K562 (cell line): ENCODE measurements around the gene UBAC2. TPM values are rescaled to one million over a fixed set of nuclear protein-coding genes. Genes with fewer than 3 reads are reported as not detected.

ENCODE experiments used
- ATAC-seq: fragments of 200-7000 bp; cut with Tn5 transposase; 3 replicates; pipeline ENCODE4 v1.9.1; 2020; ENCODE audit warnings: moderate library complexity
- BruUV-seq: library from RNA; stranded (reverse); fragments of 400-500 nt; replicated peaks from 2 replicates; lab custom pipeline; 2021; lab: Mats Ljungman, UMichigan
- CTCF ChIA-PET: fragments of 300-600 bp; formaldehyde crosslinking; extraction: SDS; loops from one replicate; lab custom pipeline; 2021; ENCODE audit warnings: low intra/inter-chr PET ratio; lab: Yijun Ruan, JAX
- POLR2A ChIA-PET: fragments of 300-600, 350-650 bp; sonication (Branson Sonifier 250); formaldehyde crosslinking; extraction: SDS; loops from one replicate; lab custom pipeline; 2021; ENCODE audit warnings: antibody characterized with exemption, inconsistent platforms; lab: Yijun Ruan, JAX
- DNase-seq, 4 experiments: peaks; one replicate each; pipeline versions ENCODE4 v3.0.0 to v3.0.0-alpha.2; 2011 to 2018; ENCODE audit warnings: low spot score in 3 of 4, mixed read lengths in 3 of 4; ENCODE audit errors: extremely low read depth in 1 of 4
- FAIRE-seq: peaks from 2 replicates; lab custom pipeline; 2011; peaks lifted over from hg19 to GRCh38; lab: Jason Lieb, UNC
- H2AFZ ChIP-seq: 2 replicates; pipeline ENCODE4 v1.6.0; 2011; ENCODE audit warnings: low read depth, low read length, control low read depth, inconsistent platforms
- H3K27ac ChIP-seq: fragments of 200-600 bp; 3 replicates; pipeline ENCODE4 v1.8.0; 2011; ENCODE audit warnings: low read depth, mild to moderate bottlenecking, control low read depth, inconsistent platforms, low read length, moderate library complexity, mixed read lengths; ENCODE audit errors: extremely low read depth
- H3K27me3 ChIP-seq, 2 experiments: fragments of 300-600 bp in 1 of 2; 2 replicates in 1 of 2; 3 replicates in 1 of 2; pipeline versions ENCODE4 v1.6.0 to v1.8.0; 2011; ENCODE audit warnings: inconsistent platforms in 2 of 2, low read length in 2 of 2, mild to moderate bottlenecking in 1 of 2, mixed read lengths in 1 of 2, moderate library complexity in 1 of 2; ENCODE audit not compliant: control insufficient read depth in 2 of 2, insufficient read depth in 2 of 2
- H3K36me3 ChIP-seq: fragments of 300-600 bp; 3 replicates; pipeline ENCODE4 v1.8.0; 2011; ENCODE audit warnings: mild to moderate bottlenecking, low read length, inconsistent platforms; ENCODE audit not compliant: control insufficient read depth, insufficient read depth
- H3K4me1 ChIP-seq, 2 experiments: fragments of 200-600 bp in 1 of 2; replicated peaks in 1 of 2; 2 replicates in 1 of 2; 3 replicates in 1 of 2; pipeline versions ENCODE4 v1.5.1 to v1.8.0; 2011; ENCODE audit warnings: inconsistent platforms in 2 of 2, low read length in 2 of 2, mild to moderate bottlenecking in 1 of 2, mixed read lengths in 1 of 2, moderate library complexity in 1 of 2; ENCODE audit not compliant: control insufficient read depth in 2 of 2, insufficient read depth in 2 of 2
- H3K4me2 ChIP-seq: 2 replicates; pipeline ENCODE4 v1.6.1; 2011; ENCODE audit warnings: low read length, control low read depth, inconsistent platforms, mixed read lengths; ENCODE audit not compliant: insufficient read depth
- H3K4me3 ChIP-seq: fragments of 200-600 bp; sonication (generic), shearing (Covaris generic); 2 replicates; pipeline ENCODE4 v1.5.1; 2016; ENCODE audit warnings: control low read depth, inconsistent platforms
- H3K79me2 ChIP-seq: fragments of 200-600 bp; 3 replicates; pipeline ENCODE4 v1.8.0; 2011; ENCODE audit warnings: low read length, inconsistent platforms; ENCODE audit not compliant: control insufficient read depth, insufficient read depth
- H3K9ac ChIP-seq, 2 experiments: 2 replicates each; pipeline versions ENCODE4 v1.6.0 to v1.6.1; 2011; ENCODE audit warnings: low read depth in 2 of 2, low read length in 2 of 2, control low read depth in 1 of 2, inconsistent platforms in 1 of 2, mild to moderate bottlenecking in 1 of 2, mixed read lengths in 1 of 2; ENCODE audit not compliant: insufficient read depth in 1 of 2
- H3K9me1 ChIP-seq: one replicate; pipeline ENCODE4 v1.6.0; 2011; ENCODE audit warnings: inconsistent platforms, mild to moderate bottlenecking, low read length, moderate library complexity; ENCODE audit not compliant: control insufficient read depth, insufficient read depth
- H3K9me3 ChIP-seq: replicated peaks from 2 replicates; pipeline ENCODE4 v1.5.1; 2011; ENCODE audit warnings: low read depth, low read length, inconsistent platforms; ENCODE audit not compliant: control insufficient read depth, insufficient read depth
- H4K20me1 ChIP-seq: replicated peaks from 2 replicates; pipeline ENCODE4 v1.6.1; 2011; ENCODE audit warnings: low read length, inconsistent platforms, mixed read lengths; ENCODE audit not compliant: control insufficient read depth, insufficient read depth
- CREBBP ChIP-seq: IDR thresholded peaks from one replicate; pipeline ENCODE4 v1.6.1; 2012; ENCODE audit warnings: low read depth, mild to moderate bottlenecking, control low read depth, inconsistent platforms, low read length
- DDX20 ChIP-seq: fragments of 450-650 bp; IDR thresholded peaks from 2 replicates; pipeline ENCODE4 v1.6.1; 2016; ENCODE audit warnings: missing genetic modification characterization, low read depth, mild to moderate bottlenecking, missing compliant biosample characterization, moderate library complexity
- HDGF ChIP-seq: fragments of 450-650 bp; IDR thresholded peaks from 2 replicates; pipeline ENCODE4 v1.6.1; 2016
- KLF6 ChIP-seq: fragments of 250-450 bp; sonication (Bioruptor Pico); IDR thresholded peaks from 2 replicates; pipeline ENCODE4 v1.4.0; 2020; ENCODE audit warnings: mild to moderate bottlenecking, moderate library complexity, borderline replicate concordance
- RBFOX2 ChIP-seq: fragments of 200-400 bp; formaldehyde crosslinking; IDR thresholded peaks from 2 replicates; pipeline ENCODE4 v1.6.1; 2017; ENCODE audit warnings: low read depth, mild to moderate bottlenecking, low read length, moderate library complexity
- SMAD4 ChIP-seq: fragments of 250-450 bp; sonication (Bioruptor Pico); conservative IDR thresholded peaks from 2 replicates; pipeline ENCODE4 v1.8.0; 2021; ENCODE audit warnings: inconsistent platforms, mild to moderate bottlenecking, moderate library complexity
- ZFP30 ChIP-seq: fragments of 250-450 bp; sonication (Bioruptor Pico); IDR thresholded peaks from 2 replicates; pipeline ENCODE4 v1.8.0; 2022; ENCODE audit warnings: moderate library complexity, mild to moderate bottlenecking, inconsistent platforms, borderline replicate concordance
- ZNF133 ChIP-seq: fragments of 250-450 bp; sonication (Bioruptor Pico); IDR thresholded peaks from 2 replicates; pipeline ENCODE4 v1.4.0; 2020; ENCODE audit warnings: mild to moderate bottlenecking
- ZNF354B ChIP-seq: fragments of 250-450 bp; sonication (Bioruptor Pico); IDR thresholded peaks from 2 replicates; pipeline ENCODE4 v1.4.0; 2020
- ZNF431 ChIP-seq: sonication (generic); formaldehyde crosslinking; IDR thresholded peaks from 2 replicates; pipeline ENCODE4 v1.8.0; 2022; ENCODE audit warnings: mild to moderate bottlenecking, missing genetic modification reagents
- ZZZ3 ChIP-seq: fragments of 450-650 bp; IDR thresholded peaks from 2 replicates; pipeline ENCODE4 v1.6.1; 2016; ENCODE audit warnings: antibody characterized with exemption, mild to moderate bottlenecking, moderate library complexity
- WGBS: fragments of 100-300 bp; shearing (Covaris generic); methylation state at CpG from one replicate; pipeline ENCODE4 v1.1.6; 2016; ENCODE audit warnings: low coverage, mixed read lengths; ENCODE audit not compliant: insufficient coverage; ENCODE audit errors: missing lambda C conversion rate; 5-methylcytosine and 5-hydroxymethylcytosine counted together
- in situ Hi-C: fragments of 300-500 bp; cut with MboI; formaldehyde crosslinking; loops from 4 replicates; pipeline ENCODE4 v1.15.0; 2018; ENCODE audit warnings: inconsistent platforms, mixed read lengths
- intact Hi-C: fragments of 100-400 bp; cut with micrococcal nuclease; formaldehyde crosslinking; loops from 2 replicates; pipeline ENCODE4 v1.14.2; 2022
- polyA plus RNA-seq, 8 experiments: library from polyadenylated mRNA; depleted of rRNA in 4 of 8; stranded (reverse) in 5 of 8; unstranded in 3 of 8; fragments of >200 nt; fragmentation: Nextera tagmentation in 2 of 8; fragmentation: Illumina TruSeq in 1 of 8; extraction: Ambion mirVana in 2 of 8; extraction: Trizol in 1 of 8; gene quantifications; 2 replicates each; pipeline versions ENCODE4 v1.2.1 to v1.2.3, GENCODE V29; 2011 to 2014; ENCODE audit warnings: inconsistent platforms in 1 of 8, missing spikeins in 1 of 8
- total RNA-seq, 7 experiments: library from RNA; depleted of rRNA in 6 of 7; stranded (reverse); fragments of >200 nt in 6 of 7; fragmentation: Illumina TruSeq in 2 of 7; extraction: Trizol in 2 of 7; gene quantifications; 2 replicates each; pipeline versions ENCODE4 v1.2.1 to v1.2.3, GENCODE V29; 2011 to 2021; ENCODE audit warnings: low replicate concordance in 1 of 7
- TF ChIP-seq, protein P1 (sequence below): fragments of 450-650 bp; IDR thresholded peaks from 2 replicates; pipeline ENCODE4 v1.6.1; 2018; ENCODE audit warnings: mild to moderate bottlenecking, low read depth; ENCODE audit not compliant: partially characterized antibody
- TF ChIP-seq, protein P2 (sequence below): fragments of 250-450 bp; sonication (Bioruptor Pico); IDR thresholded peaks from 2 replicates; pipeline ENCODE4 v1.4.0; 2020
- TF ChIP-seq, protein P3 (sequence below): fragments of 450-650 bp; formaldehyde crosslinking; IDR thresholded peaks from 2 replicates; pipeline ENCODE4 v1.4.0; 2022; ENCODE audit warnings: mild to moderate bottlenecking, moderate library complexity

UBAC2 gene
- total and polyA plus RNA-seq, 9 of the 15 experiments (the other 6 are each of a cell fraction or from before 2014, with no cell fraction given) = 6.0 to 84.1 (median 32.3) TPM

DNA sequence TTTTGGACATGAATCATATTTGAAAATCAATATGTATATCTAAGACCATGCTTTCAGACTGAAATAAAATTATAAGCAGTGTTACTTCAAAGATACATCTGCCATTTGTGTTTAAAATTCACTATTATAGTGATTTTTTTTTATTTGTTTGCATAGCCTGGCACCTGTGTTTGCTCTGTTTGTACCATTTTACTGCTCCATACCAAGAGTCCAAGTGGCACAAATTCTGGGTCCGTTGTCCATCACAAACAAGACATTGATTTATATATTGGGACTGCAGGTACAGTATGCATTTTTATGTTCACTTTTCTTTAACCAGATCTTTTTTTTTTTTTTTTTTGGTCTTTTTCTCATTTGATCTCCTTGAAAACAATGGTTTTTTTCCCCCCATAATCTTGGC lies 113.3 kb downstream of the UBAC2 start:
- BruUV-seq = no TSS peak
- in situ Hi-C loops (no loop called here), intact Hi-C loops (no loop called here)
- DNase-seq (no peak), FAIRE-seq (no peak), ATAC-seq (no peak)
- Histone ChIP-seq H3K4me3 (no peak overlapping the region), H3K4me1 (peaks cover 10 to 32% of the 10 kb centered on the region in 2 experiments), H3K79me2 (peaks cover 8% of the 10 kb centered on the region; the same call in 2 of the 3 replicates), H3K4me2 (no peak overlapping the region), H3K36me3 (peaks cover 17% of the 10 kb centered on the region; the same call in 2 of the 3 replicates), H4K20me1 (no peaks in the 10 kb centered on the region), H3K9ac (no peak overlapping the region), H3K27me3 (no peaks in the 10 kb centered on the region), H3K27ac (peak overlapping the region; percentile 66; the same call in 1 of the 3 replicates), H3K9me3 (no peaks in the 10 kb centered on the region), H2AFZ (no peak overlapping the region), H3K9me1 (no peaks in the 10 kb centered on the region)
- 25% methylated on average over 1 of the region's 1 CpG for WGBS
- POLR2A ChIA-PET = interaction anchor here (1.1 to 1.7 kb wide), 2 partner anchors 8 to 11 kb away, joined by 4 to 10 read pairs; no protein-coding TSS in a partner anchor
- CTCF ChIA-PET = no interaction called here
- TF ChIP-seq CREBBP (no peak), ZNF354B (CRISPR knock-in tag) (no peak), ZNF133 (CRISPR knock-in tag) (no peak), ZZZ3 (no peak), RBFOX2 (no peak), DDX20 (tag) (no peak), HDGF (no peak), ZFP30 (CRISPR knock-in tag) (no peak), KLF6 (CRISPR knock-in tag) (no peak), ZNF431 (CRISPR knock-in tag) (no peak), SMAD4 (CRISPR knock-in tag) (no peak)
- TF ChIP-seq, protein P1, sequence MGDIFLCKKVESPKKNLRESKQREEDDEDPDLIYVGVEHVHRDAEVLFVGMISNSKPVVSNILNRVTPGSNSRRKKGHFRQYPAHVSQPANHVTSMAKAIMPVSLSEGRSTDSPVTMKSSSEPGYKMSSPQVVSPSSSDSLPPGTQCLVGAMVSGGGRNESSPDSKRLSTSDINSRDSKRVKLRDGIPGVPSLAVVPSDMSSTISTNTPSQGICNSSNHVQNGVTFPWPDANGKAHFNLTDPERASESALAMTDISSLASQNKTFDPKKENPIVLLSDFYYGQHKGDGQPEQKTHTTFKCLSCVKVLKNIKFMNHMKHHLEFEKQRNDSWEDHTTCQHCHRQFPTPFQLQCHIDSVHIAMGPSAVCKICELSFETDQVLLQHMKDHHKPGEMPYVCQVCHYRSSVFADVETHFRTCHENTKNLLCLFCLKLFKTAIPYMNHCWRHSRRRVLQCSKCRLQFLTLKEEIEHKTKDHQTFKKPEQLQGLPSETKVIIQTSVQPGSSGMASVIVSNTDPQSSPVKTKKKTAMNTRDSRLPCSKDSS = no peak
- TF ChIP-seq, protein P2, sequence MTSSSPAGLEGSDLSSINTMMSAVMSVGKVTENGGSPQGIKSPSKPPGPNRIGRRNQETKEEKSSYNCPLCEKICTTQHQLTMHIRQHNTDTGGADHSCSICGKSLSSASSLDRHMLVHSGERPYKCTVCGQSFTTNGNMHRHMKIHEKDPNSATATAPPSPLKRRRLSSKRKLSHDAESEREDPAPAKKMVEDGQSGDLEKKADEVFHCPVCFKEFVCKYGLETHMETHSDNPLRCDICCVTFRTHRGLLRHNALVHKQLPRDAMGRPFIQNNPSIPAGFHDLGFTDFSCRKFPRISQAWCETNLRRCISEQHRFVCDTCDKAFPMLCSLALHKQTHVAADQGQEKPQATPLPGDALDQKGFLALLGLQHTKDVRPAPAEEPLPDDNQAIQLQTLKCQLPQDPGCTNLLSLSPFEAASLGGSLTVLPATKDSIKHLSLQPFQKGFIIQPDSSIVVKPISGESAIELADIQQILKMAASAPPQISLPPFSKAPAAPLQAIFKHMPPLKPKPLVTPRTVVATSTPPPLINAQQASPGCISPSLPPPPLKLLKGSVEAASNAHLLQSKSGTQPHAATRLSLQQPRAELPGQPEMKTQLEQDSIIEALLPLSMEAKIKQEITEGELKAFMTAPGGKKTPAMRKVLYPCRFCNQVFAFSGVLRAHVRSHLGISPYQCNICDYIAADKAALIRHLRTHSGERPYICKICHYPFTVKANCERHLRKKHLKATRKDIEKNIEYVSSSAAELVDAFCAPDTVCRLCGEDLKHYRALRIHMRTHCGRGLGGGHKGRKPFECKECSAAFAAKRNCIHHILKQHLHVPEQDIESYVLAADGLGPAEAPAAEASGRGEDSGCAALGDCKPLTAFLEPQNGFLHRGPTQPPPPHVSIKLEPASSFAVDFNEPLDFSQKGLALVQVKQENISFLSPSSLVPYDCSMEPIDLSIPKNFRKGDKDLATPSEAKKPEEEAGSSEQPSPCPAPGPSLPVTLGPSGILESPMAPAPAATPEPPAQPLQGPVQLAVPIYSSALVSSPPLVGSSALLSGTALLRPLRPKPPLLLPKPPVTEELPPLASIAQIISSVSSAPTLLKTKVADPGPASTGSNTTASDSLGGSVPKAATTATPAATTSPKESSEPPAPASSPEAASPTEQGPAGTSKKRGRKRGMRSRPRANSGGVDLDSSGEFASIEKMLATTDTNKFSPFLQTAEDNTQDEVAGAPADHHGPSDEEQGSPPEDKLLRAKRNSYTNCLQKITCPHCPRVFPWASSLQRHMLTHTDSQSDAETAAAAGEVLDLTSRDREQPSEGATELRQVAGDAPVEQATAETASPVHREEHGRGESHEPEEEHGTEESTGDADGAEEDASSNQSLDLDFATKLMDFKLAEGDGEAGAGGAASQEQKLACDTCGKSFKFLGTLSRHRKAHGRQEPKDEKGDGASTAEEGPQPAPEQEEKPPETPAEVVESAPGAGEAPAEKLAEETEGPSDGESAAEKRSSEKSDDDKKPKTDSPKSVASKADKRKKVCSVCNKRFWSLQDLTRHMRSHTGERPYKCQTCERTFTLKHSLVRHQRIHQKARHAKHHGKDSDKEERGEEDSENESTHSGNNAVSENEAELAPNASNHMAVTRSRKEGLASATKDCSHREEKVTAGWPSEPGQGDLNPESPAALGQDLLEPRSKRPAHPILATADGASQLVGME (CRISPR knock-in tag) = no peak
- TF ChIP-seq, protein P3, sequence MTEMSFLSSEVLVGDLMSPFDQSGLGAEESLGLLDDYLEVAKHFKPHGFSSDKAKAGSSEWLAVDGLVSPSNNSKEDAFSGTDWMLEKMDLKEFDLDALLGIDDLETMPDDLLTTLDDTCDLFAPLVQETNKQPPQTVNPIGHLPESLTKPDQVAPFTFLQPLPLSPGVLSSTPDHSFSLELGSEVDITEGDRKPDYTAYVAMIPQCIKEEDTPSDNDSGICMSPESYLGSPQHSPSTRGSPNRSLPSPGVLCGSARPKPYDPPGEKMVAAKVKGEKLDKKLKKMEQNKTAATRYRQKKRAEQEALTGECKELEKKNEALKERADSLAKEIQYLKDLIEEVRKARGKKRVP (CRISPR knock-in tag) = no peak
